Lower lobe of right lung (tissue), 2 donors: ENCODE measurements around the gene TLE2. TPM values are rescaled to one million over a fixed set of nuclear protein-coding genes. Genes with fewer than 3 reads are reported as not detected.
A peak's percentile ranks its signal among the peaks of the same experiment; 100 is the strongest.

ENCODE experiments used
- ATAC-seq, 2 donors: fragments of 200-7000 bp; cut with Tn5 transposase; one replicate each; pipeline ENCODE4 v1.9.1; 2020 to 2022; ENCODE audit warnings: mild to moderate bottlenecking in 2 of 2, moderate library complexity in 2 of 2
- DNase-seq: peaks from one replicate; pipeline ENCODE4 v3.0.0-alpha.2; 2020
- H3K27ac ChIP-seq: fragments of 200-600 bp; one replicate; pipeline ENCODE4 v1.8.0; 2022
- H3K27me3 ChIP-seq: fragments of 200-600 bp; one replicate; pipeline ENCODE4 v1.8.0; 2022; ENCODE audit warnings: low read depth
- H3K36me3 ChIP-seq: fragments of 200-600 bp; one replicate; pipeline ENCODE4 v1.8.0; 2022; ENCODE audit warnings: mild to moderate bottlenecking
- H3K4me1 ChIP-seq: fragments of 200-600 bp; one replicate; pipeline ENCODE4 v1.8.0; 2022
- H3K4me3 ChIP-seq: fragments of 200-600 bp; one replicate; pipeline ENCODE4 v1.8.0; 2022; ENCODE audit warnings: mild to moderate bottlenecking
- H3K9me3 ChIP-seq: fragments of 200-600 bp; one replicate; pipeline ENCODE4 v1.8.0; 2022
- intact Hi-C: fragments of 100-400 bp; cut with DNase I; formaldehyde crosslinking; loops from one replicate; pipeline ENCODE4 v1.11.0; 2022
- total RNA-seq: library from RNA; stranded (reverse); fragmentation: NEBNext Ultra II Directional; extraction: Animal tissue kit (Norgen Biotek cat#: 25700); gene quantifications from one replicate; pipeline ENCODE4 v1.2.1, GENCODE V29; 2021
- TF ChIP-seq, protein P1 (sequence below): fragments of 200-600 bp; IDR thresholded peaks from one replicate; pipeline ENCODE4 v1.8.0; 2022; ENCODE audit warnings: antibody characterized with exemption, mild to moderate bottlenecking
- donor health status: DM: no; HTN: yes; CAD: no; lungs with severe emphysema.

Gene TLE2
- total RNA-seq, 1 donor from 2014 or later, result 42.7 TPM

DNA sequence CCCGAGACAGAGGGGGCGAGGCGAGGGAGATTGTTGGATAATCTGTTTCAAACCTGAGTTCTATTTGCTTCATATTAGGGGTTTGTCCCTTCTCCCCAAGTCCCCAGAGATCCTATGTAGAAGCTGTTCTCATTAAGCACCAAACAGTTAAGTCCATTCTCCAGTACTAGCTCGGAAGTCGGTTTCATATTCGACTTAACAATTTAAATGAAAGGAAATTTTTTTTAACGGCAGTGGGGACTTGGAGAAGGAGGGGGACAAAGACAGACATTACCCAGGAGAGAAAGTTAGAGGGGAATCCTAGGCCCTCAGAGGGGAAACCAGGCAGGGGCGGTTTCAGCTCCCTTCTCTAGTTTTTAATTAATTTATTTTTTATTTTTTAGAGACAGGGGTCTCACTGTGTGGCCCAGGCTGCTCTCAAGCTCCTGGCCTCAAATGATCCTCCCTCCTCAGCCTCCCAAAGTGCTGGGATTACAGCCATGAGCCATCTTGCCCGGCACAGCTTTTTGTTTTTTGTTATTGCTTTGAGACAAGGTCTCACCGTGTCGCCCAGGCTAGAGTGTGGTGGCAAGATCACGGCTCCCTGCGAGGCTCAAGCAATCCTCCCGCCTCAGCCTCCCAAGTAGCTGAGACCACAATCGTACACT lies 13.7 kb upstream of the TLE2 start:
- peaks cover 4% of the 10 kb centered on the region for H3K27me3 ChIP-seq
- DNase-seq (no peak), ATAC-seq (no peak)
- peak overlapping the region; percentile 15 for H3K27ac ChIP-seq
- TF ChIP-seq, protein P1, sequence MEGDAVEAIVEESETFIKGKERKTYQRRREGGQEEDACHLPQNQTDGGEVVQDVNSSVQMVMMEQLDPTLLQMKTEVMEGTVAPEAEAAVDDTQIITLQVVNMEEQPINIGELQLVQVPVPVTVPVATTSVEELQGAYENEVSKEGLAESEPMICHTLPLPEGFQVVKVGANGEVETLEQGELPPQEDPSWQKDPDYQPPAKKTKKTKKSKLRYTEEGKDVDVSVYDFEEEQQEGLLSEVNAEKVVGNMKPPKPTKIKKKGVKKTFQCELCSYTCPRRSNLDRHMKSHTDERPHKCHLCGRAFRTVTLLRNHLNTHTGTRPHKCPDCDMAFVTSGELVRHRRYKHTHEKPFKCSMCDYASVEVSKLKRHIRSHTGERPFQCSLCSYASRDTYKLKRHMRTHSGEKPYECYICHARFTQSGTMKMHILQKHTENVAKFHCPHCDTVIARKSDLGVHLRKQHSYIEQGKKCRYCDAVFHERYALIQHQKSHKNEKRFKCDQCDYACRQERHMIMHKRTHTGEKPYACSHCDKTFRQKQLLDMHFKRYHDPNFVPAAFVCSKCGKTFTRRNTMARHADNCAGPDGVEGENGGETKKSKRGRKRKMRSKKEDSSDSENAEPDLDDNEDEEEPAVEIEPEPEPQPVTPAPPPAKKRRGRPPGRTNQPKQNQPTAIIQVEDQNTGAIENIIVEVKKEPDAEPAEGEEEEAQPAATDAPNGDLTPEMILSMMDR, result no peak
- intact Hi-C loops, result no loop called here
- no peaks in the 10 kb centered on the region for H3K36me3 ChIP-seq
- H3K9me3 ChIP-seq, result no peaks in the 10 kb centered on the region
- H3K4me1 ChIP-seq, result peaks cover 4% of the 10 kb centered on the region
- no peak overlapping the region for H3K4me3 ChIP-seq

DNA sequence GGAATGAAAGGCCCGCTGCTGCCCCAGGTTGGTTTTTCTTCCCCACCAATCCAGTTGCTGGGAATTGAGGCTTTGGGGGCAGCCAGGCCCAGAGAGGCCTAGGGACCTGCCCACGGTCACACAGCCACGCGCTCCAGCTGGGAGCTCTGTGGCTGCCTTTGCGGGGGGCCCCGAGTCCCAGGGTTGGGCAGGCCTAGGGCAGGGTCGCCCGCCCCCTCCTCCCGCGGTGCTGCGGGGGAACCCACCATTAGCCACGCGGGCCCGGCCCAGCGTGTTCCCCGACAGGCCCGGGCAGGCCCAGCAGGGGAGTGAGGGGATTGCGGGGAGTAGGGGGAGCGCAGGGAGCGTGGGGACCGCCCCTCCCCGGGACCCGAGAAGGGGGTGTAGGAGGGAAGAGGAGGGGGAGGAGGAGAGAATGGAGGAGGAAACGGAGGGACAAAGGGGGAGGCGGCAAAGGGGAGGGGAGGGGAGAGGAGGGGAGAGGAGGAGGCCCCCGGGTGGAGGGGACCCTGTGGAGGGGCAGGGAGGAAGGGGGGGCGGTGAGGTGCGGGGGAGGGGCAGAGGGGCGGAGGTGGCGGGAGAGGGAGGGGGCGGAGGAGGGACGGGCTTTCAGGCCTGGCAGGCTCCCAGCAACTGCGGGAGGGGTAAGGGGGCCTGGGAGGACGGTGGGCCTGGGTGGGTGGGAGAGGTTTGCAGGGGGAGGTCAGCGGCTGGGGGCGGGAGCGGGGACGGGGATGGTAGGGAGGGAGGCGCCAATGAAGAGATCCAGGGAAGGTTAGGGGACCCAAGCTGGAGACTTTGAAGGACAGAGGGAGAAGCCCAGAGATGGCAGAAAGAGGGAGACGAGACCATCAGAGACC lies 12.9 kb upstream of the TLE2 start:
- H3K4me3 ChIP-seq, result no peak overlapping the region
- TF ChIP-seq, protein P1, result no peak
- ATAC-seq, result no peak
- no peaks in the 10 kb centered on the region for H3K9me3 ChIP-seq
- intact Hi-C loops, result no loop called here
- no peak for DNase-seq
- peaks cover 2% of the 10 kb centered on the region for H3K4me1 ChIP-seq
- no peaks in the 10 kb centered on the region for H3K36me3 ChIP-seq
- peaks cover 4% of the 10 kb centered on the region for H3K27me3 ChIP-seq
- H3K27ac ChIP-seq, result peak overlapping the region; percentile 15

DNA sequence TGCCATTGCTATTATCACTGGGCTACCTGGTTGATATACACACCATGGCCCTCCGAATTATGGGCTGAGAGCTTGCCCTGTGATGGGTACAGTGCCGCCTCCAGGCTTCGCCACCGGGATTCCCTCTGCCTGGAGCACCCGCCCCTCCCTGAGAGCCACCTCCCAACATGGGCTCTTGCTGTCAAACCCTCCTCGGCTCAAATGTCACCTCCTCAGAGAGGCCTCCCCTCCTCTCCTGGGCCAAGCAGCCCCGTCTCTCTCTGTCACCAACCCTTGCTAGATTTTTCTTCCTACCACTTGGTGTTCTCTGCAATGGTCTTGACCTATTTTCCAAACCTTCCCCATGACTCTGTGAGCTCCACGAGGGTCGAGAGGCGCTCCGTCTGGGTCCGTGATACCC lies 12.2 kb upstream of the TLE2 start:
- Histone ChIP-seq H3K27me3 (peaks cover 4% of the 10 kb centered on the region), H3K27ac (no peak overlapping the region), H3K4me3 (no peak overlapping the region), H3K36me3 (no peaks in the 10 kb centered on the region), H3K9me3 (no peaks in the 10 kb centered on the region), H3K4me1 (peaks cover 7% of the 10 kb centered on the region)
- DNase-seq (no peak), ATAC-seq (no peak)
- TF ChIP-seq, protein P1, result no peak
- intact Hi-C loops, result no loop called here

DNA sequence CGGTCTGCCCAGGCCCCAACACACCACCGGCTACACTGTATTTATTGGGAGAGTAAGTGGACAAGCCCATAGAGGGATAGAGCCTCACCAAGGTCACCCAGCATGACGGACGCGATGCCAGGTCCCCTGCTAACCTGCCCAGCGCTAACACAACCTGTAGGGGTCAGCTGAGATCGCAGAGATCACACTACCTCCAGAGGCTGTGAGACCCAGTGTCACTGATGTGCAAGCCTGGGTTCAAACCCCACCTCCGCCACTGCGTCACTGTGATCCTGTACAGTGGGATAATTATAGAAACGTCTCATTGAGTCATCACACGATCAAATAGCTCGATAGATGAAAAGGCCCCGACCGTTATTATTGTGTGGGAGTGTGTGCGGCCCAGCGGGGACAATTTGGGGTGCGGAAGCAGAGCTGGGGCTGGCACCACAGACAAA lies 10.6 kb upstream of the TLE2 start:
- DNase-seq (no peak), ATAC-seq (no peak)
- intact Hi-C loops, result no loop called here

DNA sequence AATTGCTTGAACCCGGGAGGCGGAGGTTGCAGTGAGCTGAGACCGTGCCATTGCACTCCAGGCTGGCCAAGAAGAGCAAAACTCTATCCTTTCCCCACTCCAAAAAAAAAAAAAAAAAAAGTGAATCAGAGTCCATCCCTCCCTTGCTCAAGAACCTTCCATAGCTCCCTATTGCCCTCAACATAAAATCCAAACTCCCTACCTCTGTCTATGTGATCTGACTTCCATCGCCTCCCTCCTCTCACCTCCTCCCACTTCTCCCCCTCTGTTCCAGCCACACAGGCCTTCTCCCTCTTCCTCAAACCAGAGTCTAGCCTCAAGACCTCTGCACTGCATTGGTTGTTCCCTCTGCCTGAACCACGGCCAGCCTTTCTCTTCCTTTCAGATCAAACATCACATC lies 10.0 kb upstream of the TLE2 start:
- Histone ChIP-seq H3K27ac (no peak overlapping the region), H3K27me3 (peaks cover 4% of the 10 kb centered on the region), H3K36me3 (no peaks in the 10 kb centered on the region), H3K4me3 (no peak overlapping the region), H3K4me1 (peaks cover 18% of the 10 kb centered on the region), H3K9me3 (no peaks in the 10 kb centered on the region)
- no peak for ATAC-seq
- intact Hi-C loops, result no loop called here
- TF ChIP-seq, protein P1, result no peak
- DNase-seq, result no peak

More for the DNA sequence above, 10.6 kb upstream of the TLE2 start:
- TF ChIP-seq, protein P1, result no peak
- Histone ChIP-seq H3K27me3 (peaks cover 4% of the 10 kb centered on the region), H3K9me3 (no peaks in the 10 kb centered on the region), H3K4me1 (peaks cover 13% of the 10 kb centered on the region), H3K4me3 (no peak overlapping the region), H3K36me3 (no peaks in the 10 kb centered on the region), H3K27ac (no peak overlapping the region)
